ENCODE data around the gene LTO1.

GRCh38 chr11:69617220-69617619, 57.9 kb downstream of the LTO1 start:
- TF ChIP-seq, protein P1, sequence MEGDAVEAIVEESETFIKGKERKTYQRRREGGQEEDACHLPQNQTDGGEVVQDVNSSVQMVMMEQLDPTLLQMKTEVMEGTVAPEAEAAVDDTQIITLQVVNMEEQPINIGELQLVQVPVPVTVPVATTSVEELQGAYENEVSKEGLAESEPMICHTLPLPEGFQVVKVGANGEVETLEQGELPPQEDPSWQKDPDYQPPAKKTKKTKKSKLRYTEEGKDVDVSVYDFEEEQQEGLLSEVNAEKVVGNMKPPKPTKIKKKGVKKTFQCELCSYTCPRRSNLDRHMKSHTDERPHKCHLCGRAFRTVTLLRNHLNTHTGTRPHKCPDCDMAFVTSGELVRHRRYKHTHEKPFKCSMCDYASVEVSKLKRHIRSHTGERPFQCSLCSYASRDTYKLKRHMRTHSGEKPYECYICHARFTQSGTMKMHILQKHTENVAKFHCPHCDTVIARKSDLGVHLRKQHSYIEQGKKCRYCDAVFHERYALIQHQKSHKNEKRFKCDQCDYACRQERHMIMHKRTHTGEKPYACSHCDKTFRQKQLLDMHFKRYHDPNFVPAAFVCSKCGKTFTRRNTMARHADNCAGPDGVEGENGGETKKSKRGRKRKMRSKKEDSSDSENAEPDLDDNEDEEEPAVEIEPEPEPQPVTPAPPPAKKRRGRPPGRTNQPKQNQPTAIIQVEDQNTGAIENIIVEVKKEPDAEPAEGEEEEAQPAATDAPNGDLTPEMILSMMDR (IDR thresholded peaks at IDR 0.05), result no peak
- no peak for TF ChIP-seq POLR2A (IDR thresholded peaks at IDR 0.05)

Measured in body of pancreas (tissue), 4 donors.